ENCODE results near the gene APBA2. TPM values are rescaled to one million over a fixed set of nuclear protein-coding genes. Genes with fewer than 3 reads are reported as not detected.

APBA2 gene
- total and polyA plus RNA-seq, 2 of the 13 experiments (the other 11 are each of a cell fraction or from before 2014, with no cell fraction given): 0.62 to 2.3 TPM

- no peak for TF ChIP-seq SOX5 (CRISPR knock-in tag; IDR thresholded peaks at IDR 0.05; ENCODE audit: borderline replicate concordance)
- TF ChIP-seq ZNF138 (CRISPR knock-in tag; IDR thresholded peaks at IDR 0.05; ENCODE audit: low read depth): no peak
- no peak for TF ChIP-seq RFX5 (IDR thresholded peaks at IDR 0.05; ENCODE audit: low read depth, low read length)
Observed at GRCh38 chr15:29110733-29111132, 225.0 kb downstream of the APBA2 start (continued).

DNA sequence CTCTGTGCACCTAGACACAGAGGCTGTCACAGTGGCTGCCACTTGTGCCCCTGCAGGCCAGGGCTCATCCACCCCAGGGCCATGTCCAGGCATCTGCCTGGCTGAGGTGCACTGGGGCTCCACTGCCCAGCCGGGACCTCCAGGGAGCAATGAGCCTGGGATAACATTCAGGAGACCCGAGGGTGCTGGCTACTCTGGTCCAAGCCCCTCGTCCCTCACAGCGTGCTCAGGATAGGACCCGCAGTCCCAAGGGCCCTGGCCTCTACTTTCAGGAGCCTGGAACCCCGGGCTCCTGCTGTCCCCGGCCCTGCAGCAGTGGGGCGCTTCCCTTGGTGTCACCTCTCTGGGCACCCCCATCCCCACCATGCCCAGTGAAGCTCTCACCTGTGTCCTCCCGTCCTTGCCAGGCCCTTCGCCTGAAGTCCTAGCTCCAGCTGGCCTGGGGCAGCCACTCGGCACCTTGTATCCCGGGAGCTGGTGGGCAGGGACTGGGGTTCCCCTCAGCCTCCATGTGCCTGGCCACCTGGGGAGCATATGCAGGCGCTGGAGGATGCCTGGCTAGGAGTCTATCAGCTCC, 226.0 kb downstream of the APBA2 start:
- intact Hi-C loops (cut with micrococcal nuclease; ENCODE audit: unreplicated experiment): no loop called here
- WGBS (ENCODE audit: low lambda C conversion rate): 58% methylated on average over 3 of the region's 13 CpGs
- Histone ChIP-seq H2AFZ (ENCODE audit: low read length) (no peak overlapping the region), H3K9ac (ENCODE audit: insufficient read depth, low read depth, low read length) (no peak overlapping the region), H3K4me1 (ENCODE audit: insufficient read depth, low read length) (no peaks in the 10 kb centered on the region), H3K27ac (ENCODE audit: extremely low read length, insufficient read depth, low read length) (no peak overlapping the region), H3K27me3 (ENCODE audit: control insufficient read depth in 1 of 2, insufficient read depth in 2 of 2, low read length in 2 of 2) (no peaks in the 10 kb centered on the region; a peak in 1 of 5 replicates), H3K79me2 (ENCODE audit: insufficient read depth, low read length) (no peaks in the 10 kb centered on the region), H3K4me3 (replicated peaks in 1 of 3; ENCODE audit: insufficient read depth in 1 of 3, low read depth in 2 of 3, low read length in 3 of 3) (no peak overlapping the region), H4K20me1 (ENCODE audit: insufficient read depth, low read length) (no peaks in the 10 kb centered on the region), H3K9me3 (ENCODE audit: low read length) (no peaks in the 10 kb centered on the region), H3K36me3 (replicated peaks in 1 of 2; ENCODE audit: control insufficient read depth in 1 of 2, insufficient read depth in 2 of 2, low read length in 2 of 2) (no peaks in the 10 kb centered on the region), H3K4me2 (ENCODE audit: low read depth, low read length) (no peak overlapping the region)
- in situ Hi-C loops (cut with HindIII; ENCODE audit: extremely low pct_ligation_motif_present, low pct_unique_long_range_greater_than_20kb): no loop called here
- CTCF ChIA-PET (ENCODE audit: low intra/inter-chr PET ratio, low total read pairs): no interaction called here
- ATAC-seq (no peak), FAIRE-seq (no peak), DNase-seq (ENCODE audit: low spot score) (no peak)
- POLR2A ChIA-PET: no interaction called here
- BruUV-seq (replicated peaks): no TSS peak
- TF ChIP-seq ZNF446 (CRISPR knock-in tag; IDR thresholded peaks at IDR 0.05) (no peak), WIZ (CRISPR knock-in tag; IDR thresholded peaks at IDR 0.05) (no peak), NFKBIZ (CRISPR knock-in tag; IDR thresholded peaks at IDR 0.05) (no peak), HMG20A (CRISPR knock-in tag; IDR thresholded peaks at IDR 0.05; ENCODE audit: borderline replicate concordance) (no peak), RBFOX2 (IDR thresholded peaks at IDR 0.05; ENCODE audit: low read depth, low read length) (no peak), SNAPC2 (CRISPR knock-in tag; IDR thresholded peaks at IDR 0.05) (no peak), ZNF609 (CRISPR knock-in tag; IDR thresholded peaks at IDR 0.05; ENCODE audit: borderline replicate concordance) (no peak)
- TF ChIP-seq, protein P1, sequence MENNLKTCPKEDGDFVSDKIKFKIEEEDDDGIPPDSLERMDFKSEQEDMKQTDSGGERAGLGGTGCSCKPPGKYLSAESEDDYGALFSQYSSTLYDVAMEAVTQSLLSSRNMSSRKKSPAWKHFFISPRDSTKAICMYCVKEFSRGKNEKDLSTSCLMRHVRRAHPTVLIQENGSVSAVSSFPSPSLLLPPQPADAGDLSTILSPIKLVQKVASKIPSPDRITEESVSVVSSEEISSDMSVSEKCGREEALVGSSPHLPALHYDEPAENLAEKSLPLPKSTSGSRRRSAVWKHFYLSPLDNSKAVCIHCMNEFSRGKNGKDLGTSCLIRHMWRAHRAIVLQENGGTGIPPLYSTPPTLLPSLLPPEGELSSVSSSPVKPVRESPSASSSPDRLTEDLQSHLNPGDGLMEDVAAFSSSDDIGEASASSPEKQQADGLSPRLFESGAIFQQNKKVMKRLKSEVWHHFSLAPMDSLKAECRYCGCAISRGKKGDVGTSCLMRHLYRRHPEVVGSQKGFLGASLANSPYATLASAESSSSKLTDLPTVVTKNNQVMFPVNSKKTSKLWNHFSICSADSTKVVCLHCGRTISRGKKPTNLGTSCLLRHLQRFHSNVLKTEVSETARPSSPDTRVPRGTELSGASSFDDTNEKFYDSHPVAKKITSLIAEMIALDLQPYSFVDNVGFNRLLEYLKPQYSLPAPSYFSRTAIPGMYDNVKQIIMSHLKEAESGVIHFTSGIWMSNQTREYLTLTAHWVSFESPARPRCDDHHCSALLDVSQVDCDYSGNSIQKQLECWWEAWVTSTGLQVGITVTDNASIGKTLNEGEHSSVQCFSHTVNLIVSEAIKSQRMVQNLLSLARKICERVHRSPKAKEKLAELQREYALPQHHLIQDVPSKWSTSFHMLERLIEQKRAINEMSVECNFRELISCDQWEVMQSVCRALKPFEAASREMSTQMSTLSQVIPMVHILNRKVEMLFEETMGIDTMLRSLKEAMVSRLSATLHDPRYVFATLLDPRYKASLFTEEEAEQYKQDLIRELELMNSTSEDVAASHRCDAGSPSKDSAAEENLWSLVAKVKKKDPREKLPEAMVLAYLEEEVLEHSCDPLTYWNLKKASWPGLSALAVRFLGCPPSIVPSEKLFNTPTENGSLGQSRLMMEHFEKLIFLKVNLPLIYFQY (CRISPR knock-in tag; IDR thresholded peaks at IDR 0.05; ENCODE audit: borderline replicate concordance): no peak
- TF ChIP-seq, protein P2, sequence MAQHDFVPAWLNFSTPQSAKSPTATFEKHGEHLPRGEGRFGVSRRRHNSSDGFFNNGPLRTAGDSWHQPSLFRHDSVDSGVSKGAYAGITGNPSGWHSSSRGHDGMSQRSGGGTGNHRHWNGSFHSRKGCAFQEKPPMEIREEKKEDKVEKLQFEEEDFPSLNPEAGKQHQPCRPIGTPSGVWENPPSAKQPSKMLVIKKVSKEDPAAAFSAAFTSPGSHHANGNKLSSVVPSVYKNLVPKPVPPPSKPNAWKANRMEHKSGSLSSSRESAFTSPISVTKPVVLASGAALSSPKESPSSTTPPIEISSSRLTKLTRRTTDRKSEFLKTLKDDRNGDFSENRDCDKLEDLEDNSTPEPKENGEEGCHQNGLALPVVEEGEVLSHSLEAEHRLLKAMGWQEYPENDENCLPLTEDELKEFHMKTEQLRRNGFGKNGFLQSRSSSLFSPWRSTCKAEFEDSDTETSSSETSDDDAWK (CRISPR knock-in tag; IDR thresholded peaks at IDR 0.05): no peak

All from HepG2 (cell line).